Measurements from ENCODE around the gene CLEC4D.
"Not testable (repeated sequence)": the region's sequence is repeated elsewhere in the genome, so short reads cannot be mapped to it uniquely, and the experiment has no call there.

CLEC4D gene

GRCh38 chr12:8527250-8528130 is 14.2 kb downstream of the CLEC4D start:
- DNase-seq (ENCODE audit: low read depth): no peak
- no peak overlapping the region for H3K4me3 ChIP-seq (ENCODE audit: low read depth, low read length)

- no peak for DNase-seq (ENCODE audit: low read depth)
These were observed 18.7 kb downstream of the CLEC4D start for GRCh38 chr12:8532045-8532444.

GRCh38 chr12:8537820-8538219 is 24.5 kb downstream of the CLEC4D start:
- not testable (repeated sequence) for H3K4me3 ChIP-seq (ENCODE audit: low read depth, low read length); DNase-seq (ENCODE audit: low read depth)

More at GRCh38 chr12:8532045-8532444, 18.7 kb downstream of the CLEC4D start:
- no peak overlapping the region for H3K4me3 ChIP-seq (ENCODE audit: low read depth, low read length)

GRCh38 chr12:8540831-8541230 is 27.5 kb downstream of the CLEC4D start, which contains the start of gene CLEC4E:
CLEC4E (minus strand) TSS chr12:8540905; CDS start chr12:8540797, 108 bp downstream.
- not testable (repeated sequence) for DNase-seq (ENCODE audit: low read depth); H3K4me3 ChIP-seq (ENCODE audit: low read depth, low read length)

GRCh38 chr12:8541562-8541961 is 28.3 kb downstream of the CLEC4D start:
- H3K4me3 ChIP-seq (ENCODE audit: low read depth, low read length): no peak overlapping the region
- no peak for DNase-seq (ENCODE audit: low read depth)

GRCh38 chr12:8544295-8544694 is 31.0 kb downstream of the CLEC4D start:
- H3K4me3 ChIP-seq (ENCODE audit: low read depth, low read length): no peak overlapping the region

GRCh38 chr12:8546591-8546990 is 33.3 kb downstream of the CLEC4D start:
- DNase-seq (ENCODE audit: low read depth): no peak
- no peak overlapping the region for H3K4me3 ChIP-seq (ENCODE audit: low read depth, low read length)

More at GRCh38 chr12:8544295-8544694, 31.0 kb downstream of the CLEC4D start:
- peak; percentile 14 for DNase-seq (ENCODE audit: low read depth)

GRCh38 chr12:8547645-8548044 is 34.3 kb downstream of the CLEC4D start:
- DNase-seq (ENCODE audit: low read depth): no peak
- no peak overlapping the region for H3K4me3 ChIP-seq (ENCODE audit: low read depth, low read length)

- DNase-seq (ENCODE audit: low read depth): no peak
These were observed 34.9 kb downstream of the CLEC4D start for GRCh38 chr12:8548192-8548591.

GRCh38 chr12:8549381-8549780 is 36.1 kb downstream of the CLEC4D start:
- H3K4me3 ChIP-seq (ENCODE audit: low read depth, low read length): no peak overlapping the region
- DNase-seq (ENCODE audit: low read depth): no peak

More at GRCh38 chr12:8548192-8548591, 34.9 kb downstream of the CLEC4D start:
- no peak overlapping the region for H3K4me3 ChIP-seq (ENCODE audit: low read depth, low read length)

GRCh38 chr12:8553088-8553627 is 39.9 kb downstream of the CLEC4D start:
- DNase-seq (ENCODE audit: low read depth): no peak
- H3K4me3 ChIP-seq (ENCODE audit: low read depth, low read length): no peak overlapping the region

GRCh38 chr12:8554451-8555195 is 41.3 kb downstream of the CLEC4D start:
- no peak for DNase-seq (ENCODE audit: low read depth)
- no peak overlapping the region for H3K4me3 ChIP-seq (ENCODE audit: low read depth, low read length)

- no peak overlapping the region for H3K4me3 ChIP-seq (ENCODE audit: low read depth, low read length)
- no peak for DNase-seq (ENCODE audit: low read depth)
These were observed 43.3 kb downstream of the CLEC4D start for GRCh38 chr12:8556531-8557097.

GRCh38 chr12:8559676-8560075 is 46.4 kb downstream of the CLEC4D start:
- H3K4me3 ChIP-seq (ENCODE audit: low read depth, low read length): no peak overlapping the region
- DNase-seq (ENCODE audit: low read depth): no peak

- no peak for DNase-seq (ENCODE audit: low read depth)
- no peak overlapping the region for H3K4me3 ChIP-seq (ENCODE audit: low read depth, low read length)
These were observed 47.7 kb downstream of the CLEC4D start for GRCh38 chr12:8561011-8561410.

- H3K4me3 ChIP-seq (ENCODE audit: low read depth, low read length): no peak overlapping the region
- no peak for DNase-seq (ENCODE audit: low read depth)
These were observed 49.0 kb downstream of the CLEC4D start for GRCh38 chr12:8562310-8562709.

- no peak for DNase-seq (ENCODE audit: low read depth)
- H3K4me3 ChIP-seq (ENCODE audit: low read depth, low read length): no peak overlapping the region
These were observed 50.1 kb downstream of the CLEC4D start for GRCh38 chr12:8563356-8563755.

- no peak for DNase-seq (ENCODE audit: low read depth)
- H3K4me3 ChIP-seq (ENCODE audit: low read depth, low read length): no peak overlapping the region
These were observed 51.4 kb downstream of the CLEC4D start for GRCh38 chr12:8564656-8565055.

GRCh38 chr12:8566052-8566451 is 52.7 kb downstream of the CLEC4D start:
- DNase-seq (ENCODE audit: low read depth); H3K4me3 ChIP-seq (ENCODE audit: low read depth, low read length): not testable (repeated sequence)

- H3K4me3 ChIP-seq (ENCODE audit: low read depth, low read length): no peak overlapping the region
- no peak for DNase-seq (ENCODE audit: low read depth)
These were observed 53.2 kb downstream of the CLEC4D start for GRCh38 chr12:8566525-8566924.
